ENCODE measurements around the gene AHI1. TPM values are rescaled to one million over a fixed set of nuclear protein-coding genes. Genes with fewer than 3 reads are reported as not detected.
"Not testable (repeated sequence)": the region's sequence is repeated elsewhere in the genome, so short reads cannot be mapped to it uniquely, and the experiment has no call there.

The AHI1 gene
- polyA plus RNA-seq, 2 donors, result 3.9 to 8.8 TPM

- H3K27me3 ChIP-seq (ENCODE audit: control insufficient read depth in 1 of 2, insufficient read depth in 2 of 2, low read length in 2 of 2), result no peaks in the 10 kb centered on the region
- H3K4me1 ChIP-seq (ENCODE audit: control insufficient read depth in 2 of 2, insufficient read depth in 2 of 2, low read length in 1 of 2), result no peaks in the 10 kb centered on the region
- H3K9me3 ChIP-seq (ENCODE audit: control insufficient read depth in 2 of 2, insufficient read depth in 1 of 2, low read depth in 1 of 2, low read length in 1 of 2), result no peaks in the 10 kb centered on the region
- 89 to 90% methylated on average over 2 of the region's 2 CpGs for WGBS, 2 donors
- no peak overlapping the region for H3K4me3 ChIP-seq (ENCODE audit: low read depth in 1 of 2, low read length in 2 of 2)
- H3K36me3 ChIP-seq (ENCODE audit: control insufficient read depth in 2 of 2, insufficient read depth in 2 of 2, low read length in 1 of 2), result no peaks in the 10 kb centered on the region
- no peak overlapping the region for H3K27ac ChIP-seq (ENCODE audit: low read depth in 2 of 2, low read length in 1 of 2)
Measured at GRCh38 chr6:135383301-135383700, 114.2 kb downstream of the AHI1 start.

GRCh38 chr6:135382182-135382628 lies 115.3 kb downstream of the AHI1 start:
- H3K4me3 ChIP-seq (ENCODE audit: low read depth in 1 of 2, low read length in 2 of 2), result no peak overlapping the region
- H3K27me3 ChIP-seq (ENCODE audit: control insufficient read depth in 1 of 2, insufficient read depth in 2 of 2, low read length in 2 of 2), result no peaks in the 10 kb centered on the region
- no peaks in the 10 kb centered on the region for H3K36me3 ChIP-seq (ENCODE audit: control insufficient read depth in 2 of 2, insufficient read depth in 2 of 2, low read length in 1 of 2)
- H3K27ac ChIP-seq (ENCODE audit: low read depth in 2 of 2, low read length in 1 of 2), result no peak overlapping the region
- H3K9me3 ChIP-seq (ENCODE audit: control insufficient read depth in 2 of 2, insufficient read depth in 1 of 2, low read depth in 1 of 2, low read length in 1 of 2), result no peaks in the 10 kb centered on the region
- no peaks in the 10 kb centered on the region for H3K4me1 ChIP-seq (ENCODE audit: control insufficient read depth in 2 of 2, insufficient read depth in 2 of 2, low read length in 1 of 2)
- WGBS, 2 donors, result 41 to 54% methylated on average over 2 of the region's 2 CpGs

GRCh38 chr6:135380793-135381192 lies 116.7 kb downstream of the AHI1 start:
- Histone ChIP-seq H3K36me3 (ENCODE audit: control insufficient read depth in 2 of 2, insufficient read depth in 2 of 2, low read length in 1 of 2) (no peaks in the 10 kb centered on the region), H3K27me3 (ENCODE audit: control insufficient read depth in 1 of 2, insufficient read depth in 2 of 2, low read length in 2 of 2) (no peaks in the 10 kb centered on the region), H3K4me3 (ENCODE audit: low read depth in 1 of 2, low read length in 2 of 2) (no peak overlapping the region), H3K27ac (ENCODE audit: low read depth in 2 of 2, low read length in 1 of 2) (no peak overlapping the region), H3K9me3 (ENCODE audit: control insufficient read depth in 2 of 2, insufficient read depth in 1 of 2, low read depth in 1 of 2, low read length in 1 of 2) (no peaks in the 10 kb centered on the region), H3K4me1 (ENCODE audit: control insufficient read depth in 2 of 2, insufficient read depth in 2 of 2, low read length in 1 of 2) (no peaks in the 10 kb centered on the region)

- no peaks in the 10 kb centered on the region for H3K4me1 ChIP-seq (ENCODE audit: control insufficient read depth in 2 of 2, insufficient read depth in 2 of 2, low read length in 1 of 2)
- H3K36me3 ChIP-seq (ENCODE audit: control insufficient read depth in 2 of 2, insufficient read depth in 2 of 2, low read length in 1 of 2), result no peaks in the 10 kb centered on the region
- H3K4me3 ChIP-seq (ENCODE audit: low read depth in 1 of 2, low read length in 2 of 2), result no peak overlapping the region
- no peak overlapping the region for H3K27ac ChIP-seq (ENCODE audit: low read depth in 2 of 2, low read length in 1 of 2)
- no peaks in the 10 kb centered on the region for H3K9me3 ChIP-seq (ENCODE audit: control insufficient read depth in 2 of 2, insufficient read depth in 1 of 2, low read depth in 1 of 2, low read length in 1 of 2)
- H3K27me3 ChIP-seq (ENCODE audit: control insufficient read depth in 1 of 2, insufficient read depth in 2 of 2, low read length in 2 of 2), result no peaks in the 10 kb centered on the region
Measured at GRCh38 chr6:135379647-135380046, 117.9 kb downstream of the AHI1 start.

GRCh38 chr6:135372758-135373157 lies 124.8 kb downstream of the AHI1 start:
- Histone ChIP-seq H3K4me1 (ENCODE audit: control insufficient read depth in 2 of 2, insufficient read depth in 2 of 2, low read length in 1 of 2) (no peaks in the 10 kb centered on the region), H3K9me3 (ENCODE audit: control insufficient read depth in 2 of 2, insufficient read depth in 1 of 2, low read depth in 1 of 2, low read length in 1 of 2) (peaks cover 0 to 7% of the 10 kb centered on the region in 2 donors), H3K4me3 (ENCODE audit: low read depth in 1 of 2, low read length in 2 of 2) (no peak overlapping the region), H3K27me3 (ENCODE audit: control insufficient read depth in 1 of 2, insufficient read depth in 2 of 2, low read length in 2 of 2) (no peaks in the 10 kb centered on the region), H3K36me3 (ENCODE audit: control insufficient read depth in 2 of 2, insufficient read depth in 2 of 2, low read length in 1 of 2) (no peaks in the 10 kb centered on the region), H3K27ac (ENCODE audit: low read depth in 2 of 2, low read length in 1 of 2) (no peak overlapping the region)
- 69 to 76% methylated on average over 2 of the region's 2 CpGs for WGBS, 2 donors

GRCh38 chr6:135363622-135364021 lies 133.9 kb downstream of the AHI1 start:
- H3K4me3 ChIP-seq (ENCODE audit: low read depth in 1 of 2, low read length in 2 of 2); H3K27me3 ChIP-seq (ENCODE audit: control insufficient read depth in 1 of 2, insufficient read depth in 2 of 2, low read length in 2 of 2); H3K4me1 ChIP-seq (ENCODE audit: control insufficient read depth in 2 of 2, insufficient read depth in 2 of 2, low read length in 1 of 2); H3K36me3 ChIP-seq (ENCODE audit: control insufficient read depth in 2 of 2, insufficient read depth in 2 of 2, low read length in 1 of 2); H3K27ac ChIP-seq (ENCODE audit: low read depth in 2 of 2, low read length in 1 of 2); H3K9me3 ChIP-seq (ENCODE audit: control insufficient read depth in 2 of 2, insufficient read depth in 1 of 2, low read depth in 1 of 2, low read length in 1 of 2): not testable (repeated sequence)
- WGBS, 2 donors, result 93 to 95% methylated on average over 13 to 29 of the region's 39 CpGs

GRCh38 chr6:135362124-135362523 lies 135.4 kb downstream of the AHI1 start:
- Histone ChIP-seq H3K27ac (ENCODE audit: low read depth in 2 of 2, low read length in 1 of 2) (no peak overlapping the region), H3K4me1 (ENCODE audit: control insufficient read depth in 2 of 2, insufficient read depth in 2 of 2, low read length in 1 of 2) (no peaks in the 10 kb centered on the region), H3K4me3 (ENCODE audit: low read depth in 1 of 2, low read length in 2 of 2) (no peak overlapping the region), H3K27me3 (ENCODE audit: control insufficient read depth in 1 of 2, insufficient read depth in 2 of 2, low read length in 2 of 2) (no peaks in the 10 kb centered on the region), H3K9me3 (ENCODE audit: control insufficient read depth in 2 of 2, insufficient read depth in 1 of 2, low read depth in 1 of 2, low read length in 1 of 2) (no peaks in the 10 kb centered on the region), H3K36me3 (ENCODE audit: control insufficient read depth in 2 of 2, insufficient read depth in 2 of 2, low read length in 1 of 2) (no peaks in the 10 kb centered on the region)
- 97 to 99% methylated on average over 4 of the region's 4 CpGs for WGBS, 2 donors

GRCh38 chr6:135360222-135360621 lies 137.3 kb downstream of the AHI1 start:
- H3K27me3 ChIP-seq (ENCODE audit: control insufficient read depth in 1 of 2, insufficient read depth in 2 of 2, low read length in 2 of 2), result no peaks in the 10 kb centered on the region
- no peak overlapping the region for H3K4me3 ChIP-seq (ENCODE audit: low read depth in 1 of 2, low read length in 2 of 2)
- no peak overlapping the region for H3K27ac ChIP-seq (ENCODE audit: low read depth in 2 of 2, low read length in 1 of 2)
- H3K4me1 ChIP-seq (ENCODE audit: control insufficient read depth in 2 of 2, insufficient read depth in 2 of 2, low read length in 1 of 2), result no peaks in the 10 kb centered on the region
- WGBS, 2 donors, result 88 to 92% methylated on average over 2 of the region's 2 CpGs
- H3K9me3 ChIP-seq (ENCODE audit: control insufficient read depth in 2 of 2, insufficient read depth in 1 of 2, low read depth in 1 of 2, low read length in 1 of 2), result no peaks in the 10 kb centered on the region
- H3K36me3 ChIP-seq (ENCODE audit: control insufficient read depth in 2 of 2, insufficient read depth in 2 of 2, low read length in 1 of 2), result no peaks in the 10 kb centered on the region

GRCh38 chr6:135358985-135359384 lies 138.6 kb downstream of the AHI1 start:
- no peak overlapping the region for H3K4me3 ChIP-seq (ENCODE audit: low read depth in 1 of 2, low read length in 2 of 2)
- H3K27me3 ChIP-seq (ENCODE audit: control insufficient read depth in 1 of 2, insufficient read depth in 2 of 2, low read length in 2 of 2), result no peaks in the 10 kb centered on the region
- WGBS, 2 donors, result 31 to 51% methylated on average over 2 of the region's 2 CpGs
- H3K4me1 ChIP-seq (ENCODE audit: control insufficient read depth in 2 of 2, insufficient read depth in 2 of 2, low read length in 1 of 2), result no peaks in the 10 kb centered on the region
- no peak overlapping the region for H3K27ac ChIP-seq (ENCODE audit: low read depth in 2 of 2, low read length in 1 of 2)
- no peaks in the 10 kb centered on the region for H3K36me3 ChIP-seq (ENCODE audit: control insufficient read depth in 2 of 2, insufficient read depth in 2 of 2, low read length in 1 of 2)
- H3K9me3 ChIP-seq (ENCODE audit: control insufficient read depth in 2 of 2, insufficient read depth in 1 of 2, low read depth in 1 of 2, low read length in 1 of 2), result no peaks in the 10 kb centered on the region

GRCh38 chr6:135358251-135358821 lies 139.2 kb downstream of the AHI1 start:
- Histone ChIP-seq H3K36me3 (ENCODE audit: control insufficient read depth in 2 of 2, insufficient read depth in 2 of 2, low read length in 1 of 2) (no peaks in the 10 kb centered on the region), H3K4me1 (ENCODE audit: control insufficient read depth in 2 of 2, insufficient read depth in 2 of 2, low read length in 1 of 2) (no peaks in the 10 kb centered on the region), H3K27ac (ENCODE audit: low read depth in 2 of 2, low read length in 1 of 2) (no peak overlapping the region), H3K4me3 (ENCODE audit: low read depth in 1 of 2, low read length in 2 of 2) (no peak overlapping the region), H3K27me3 (ENCODE audit: control insufficient read depth in 1 of 2, insufficient read depth in 2 of 2, low read length in 2 of 2) (no peaks in the 10 kb centered on the region), H3K9me3 (ENCODE audit: control insufficient read depth in 2 of 2, insufficient read depth in 1 of 2, low read depth in 1 of 2, low read length in 1 of 2) (no peaks in the 10 kb centered on the region)
- WGBS, 2 donors, result 98 to 100% methylated on average over 1 of the region's 1 CpG

Measured in esophagus (tissue), 2 donors.